Skin epidermis (tissue), 12 donors: Measurements from ENCODE around the gene DEPDC5.
"Not testable (repeated sequence)": the region's sequence is repeated elsewhere in the genome, so short reads cannot be mapped to it uniquely, and the experiment has no call there.

Source experiments
- H3K27ac ChIP-seq, 21 experiments: fragments of 200-600 bp; sonication (generic) in 11 of 21; one replicate each; pipeline ENCODE4 v1.5.0; 2020; ENCODE audit warnings: mild to moderate bottlenecking in 3 of 21, inconsistent platforms in 2 of 21, moderate library complexity in 2 of 21
- H3K4me3 ChIP-seq, 7 experiments: fragments of 200-600 bp; sonication (generic) in 2 of 7; one replicate each; pipeline ENCODE4 v1.5.0; 2020; ENCODE audit warnings: inconsistent platforms in 2 of 7, mild to moderate bottlenecking in 2 of 7, moderate library complexity in 1 of 7

The DEPDC5 gene

DNA sequence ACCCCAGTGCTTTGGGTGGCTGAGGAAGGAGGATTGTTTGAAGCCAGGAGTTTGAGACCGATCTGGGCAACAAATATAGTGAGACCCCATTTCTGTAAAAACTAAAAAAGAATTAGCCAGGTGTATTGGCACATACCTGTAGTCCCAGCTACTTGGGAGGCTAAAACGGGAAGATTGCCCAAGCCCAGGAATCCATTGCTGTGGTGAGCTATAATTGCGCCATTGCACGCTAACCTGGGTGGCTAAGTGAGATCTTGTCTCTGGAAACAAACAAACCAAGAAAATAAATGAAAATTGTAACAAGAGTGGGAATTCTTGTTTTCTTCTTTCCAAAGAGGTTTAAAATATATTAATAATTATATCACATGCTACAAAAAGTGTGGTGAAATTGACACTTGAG is 52.9 kb downstream of the DEPDC5 start:
- no peak overlapping the region for H3K27ac ChIP-seq
- no peak overlapping the region for H3K4me3 ChIP-seq

DNA sequence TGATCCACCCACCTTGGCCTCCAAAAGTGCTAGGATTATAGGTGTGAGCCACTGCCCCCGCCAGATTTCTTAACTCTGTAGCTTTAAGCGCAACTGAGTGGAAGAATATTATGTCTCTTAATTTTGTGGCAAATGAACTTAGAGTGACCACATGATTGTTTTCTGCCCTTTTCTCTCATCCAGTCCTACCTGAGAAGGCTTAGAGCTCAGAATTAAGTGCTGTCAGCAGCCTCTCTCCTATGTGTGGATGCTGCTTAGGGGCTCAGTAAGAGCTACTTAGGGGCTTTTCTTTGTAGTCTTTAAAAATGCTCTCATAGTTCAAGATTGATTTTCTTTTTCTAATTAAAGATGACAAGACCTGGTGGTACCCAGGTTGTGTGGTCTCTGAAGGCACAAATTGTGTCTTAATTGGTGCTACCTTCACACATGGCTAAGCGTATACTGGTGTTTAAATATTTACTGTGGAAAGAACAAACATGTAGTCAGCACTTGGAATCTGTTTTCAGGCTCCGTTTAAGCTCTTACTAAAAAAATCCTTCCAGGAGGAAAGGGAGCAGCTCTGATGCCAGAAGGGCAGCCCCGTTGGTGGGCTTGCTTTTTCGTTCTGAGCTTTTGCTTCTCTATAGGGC is 59.3 kb downstream of the DEPDC5 start:
- H3K4me3 ChIP-seq: no peak overlapping the region
- no peak overlapping the region for H3K27ac ChIP-seq

DNA sequence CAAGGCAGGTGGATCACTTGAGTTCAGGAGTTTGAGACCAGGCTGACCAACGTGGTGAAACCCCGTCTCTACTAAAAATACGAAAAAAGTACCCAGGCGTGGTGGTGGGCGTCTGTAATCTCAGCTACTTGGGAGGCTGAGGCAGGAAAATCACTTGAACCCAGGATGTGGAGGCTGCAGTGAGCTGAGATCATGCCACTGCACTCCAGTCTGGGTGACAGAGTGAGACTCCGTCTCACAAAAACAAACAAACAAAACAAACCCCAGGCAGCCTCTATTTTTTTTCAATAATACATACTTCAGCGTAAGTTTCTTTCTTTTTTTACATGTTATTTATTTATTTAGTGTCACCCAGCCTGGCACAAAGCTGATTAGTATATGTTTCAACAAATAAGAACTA is 60.1 kb downstream of the DEPDC5 start:
- H3K4me3 ChIP-seq, H3K27ac ChIP-seq: not testable (repeated sequence)

DNA sequence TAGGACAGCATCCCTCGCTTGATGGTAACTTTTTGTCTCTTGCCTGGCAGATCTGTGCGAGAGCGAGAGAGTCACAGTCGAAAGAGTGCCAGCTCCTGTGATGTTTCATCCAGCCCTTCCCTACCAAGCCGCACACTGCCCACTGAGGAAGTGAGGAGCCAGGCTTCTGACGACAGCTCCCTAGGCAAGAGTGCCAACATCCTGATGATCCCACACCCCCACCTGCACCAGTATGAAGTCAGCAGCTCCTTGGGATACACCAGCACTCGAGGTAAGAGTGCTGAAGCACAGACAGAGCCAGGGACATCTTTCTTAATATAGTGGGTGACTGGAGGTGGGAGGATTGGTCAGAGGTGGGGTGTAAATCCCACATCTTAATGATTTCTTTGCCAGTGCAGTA is 61.1 kb downstream of the DEPDC5 start:
- Histone ChIP-seq H3K27ac (no peak overlapping the region), H3K4me3 (no peak overlapping the region)

DNA sequence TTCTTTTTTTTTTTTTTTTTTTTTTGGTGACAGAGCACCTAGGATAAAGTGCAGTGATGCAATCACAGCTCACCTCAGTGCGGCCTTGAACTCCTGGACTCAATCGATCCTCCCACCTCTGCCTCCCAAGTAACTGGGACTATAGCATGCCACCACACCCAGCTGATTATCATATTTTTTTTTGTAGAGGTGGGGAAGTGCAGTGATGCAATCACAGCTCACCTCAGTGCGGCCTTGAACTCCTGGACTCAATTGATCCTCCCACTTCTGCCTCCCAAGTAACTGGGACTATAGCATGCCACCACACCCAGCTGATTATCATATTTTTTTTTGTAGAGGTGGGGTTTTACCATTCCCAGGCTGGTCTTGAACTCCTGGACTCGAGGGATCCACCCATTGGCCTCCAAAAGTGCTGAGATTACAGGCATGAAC is 61.6 kb downstream of the DEPDC5 start:
- not testable (repeated sequence) for H3K27ac ChIP-seq, H3K4me3 ChIP-seq

DNA sequence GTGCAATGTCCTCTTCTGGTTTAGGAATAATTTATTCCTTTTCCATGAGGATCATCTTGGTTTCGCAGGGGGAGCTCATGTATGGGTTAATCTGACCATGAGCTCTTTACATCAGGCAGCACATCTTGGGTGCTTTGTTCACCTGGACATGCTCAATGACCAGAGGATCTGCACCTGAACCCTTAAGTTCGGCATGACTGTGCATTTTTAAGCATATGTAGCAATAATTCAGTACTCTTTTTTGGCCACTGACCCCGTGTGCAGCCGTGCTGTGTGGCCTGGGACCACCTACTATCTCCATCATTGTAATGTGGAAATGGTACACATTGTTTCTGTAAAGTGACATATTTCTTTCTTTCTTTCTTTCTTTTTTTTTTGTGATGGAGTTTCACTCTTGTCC is 62.9 kb downstream of the DEPDC5 start:
- H3K4me3 ChIP-seq: no peak overlapping the region
- H3K27ac ChIP-seq: no peak overlapping the region

DNA sequence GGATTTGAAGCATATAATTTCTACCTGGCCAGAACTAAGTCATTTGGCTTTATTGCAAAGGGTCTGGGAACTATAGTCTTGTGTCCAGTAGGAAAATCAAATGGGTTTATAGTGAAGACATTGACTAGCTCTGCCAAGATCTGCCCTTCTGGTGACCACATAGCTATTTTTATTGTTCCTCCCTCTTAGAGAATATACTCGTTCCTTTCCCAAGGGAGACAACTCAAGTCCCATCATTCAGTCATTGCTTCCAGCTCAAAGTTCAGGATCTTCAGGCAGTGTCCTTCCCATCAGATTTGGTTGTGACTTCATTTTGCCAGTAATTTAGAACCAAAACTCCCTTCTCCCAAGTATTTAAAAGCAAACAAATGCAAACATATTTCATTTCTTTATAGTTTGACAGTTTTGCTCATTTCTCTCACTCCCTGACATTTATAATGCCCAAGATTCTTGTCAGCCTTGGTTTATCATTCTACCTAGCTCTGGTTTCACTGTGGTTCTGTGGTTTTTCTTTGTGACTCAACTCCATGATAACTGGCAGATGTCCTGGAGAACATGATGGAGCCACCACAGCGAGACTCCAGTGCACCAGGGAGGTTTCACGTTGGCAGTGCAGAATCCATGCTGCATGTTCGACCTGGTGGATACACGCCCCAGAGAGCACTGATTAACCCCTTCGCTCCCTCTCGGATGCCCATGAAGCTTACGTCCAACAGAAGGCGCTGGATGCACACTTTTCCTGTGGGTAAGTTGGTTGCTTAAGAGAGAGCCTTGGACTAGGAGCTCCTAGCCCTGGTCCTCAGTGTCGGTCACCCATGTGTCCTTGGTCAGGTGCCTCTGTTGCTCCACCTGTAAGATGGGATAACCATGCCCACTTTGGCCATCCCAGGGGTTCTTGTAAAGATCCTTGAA is 64.9 kb downstream of the DEPDC5 start:
- no peak overlapping the region for H3K27ac ChIP-seq
- H3K4me3 ChIP-seq: no peak overlapping the region

DNA sequence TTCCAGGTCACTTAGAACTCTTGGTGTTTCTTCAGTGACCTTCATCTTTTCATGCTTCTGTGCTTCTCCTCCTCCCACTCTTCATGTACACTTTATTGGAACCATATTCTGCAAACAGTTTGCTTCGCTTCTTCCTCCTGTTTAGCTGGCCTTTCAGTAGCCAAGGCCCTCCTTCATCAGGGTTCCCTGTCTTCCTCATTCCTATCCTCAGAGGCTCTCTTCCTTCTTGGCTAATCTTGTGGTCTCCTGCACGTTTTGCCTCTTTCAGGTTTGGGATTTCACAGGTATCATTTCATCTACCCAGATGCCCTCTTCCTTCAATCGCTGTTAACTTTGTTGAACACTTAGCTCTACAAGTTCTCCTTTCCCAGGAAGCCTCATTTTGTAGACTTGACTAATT is 66.8 kb downstream of the DEPDC5 start:
- no peak overlapping the region for H3K27ac ChIP-seq
- H3K4me3 ChIP-seq: no peak overlapping the region

DNA sequence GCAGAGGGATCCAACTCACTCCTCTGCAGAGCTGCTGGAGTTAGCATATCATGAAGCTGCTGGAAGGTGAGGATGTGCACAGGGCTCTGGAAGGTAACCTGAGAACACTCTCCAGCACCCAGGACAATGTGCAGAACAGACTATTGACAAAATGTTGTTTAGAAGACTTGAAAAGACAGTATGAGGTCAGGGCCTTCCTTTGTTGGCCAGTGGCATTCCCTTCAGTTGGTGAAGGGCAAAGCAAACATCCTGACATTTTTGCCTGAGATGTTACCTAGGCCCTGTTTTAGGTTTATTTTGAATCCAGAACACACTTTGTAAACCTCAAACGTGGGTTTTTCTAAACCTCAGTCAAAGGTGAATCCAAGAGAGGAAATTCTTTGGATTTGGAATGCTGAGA is 67.8 kb downstream of the DEPDC5 start:
- Histone ChIP-seq H3K4me3 (no peak overlapping the region), H3K27ac (no peak overlapping the region)

DNA sequence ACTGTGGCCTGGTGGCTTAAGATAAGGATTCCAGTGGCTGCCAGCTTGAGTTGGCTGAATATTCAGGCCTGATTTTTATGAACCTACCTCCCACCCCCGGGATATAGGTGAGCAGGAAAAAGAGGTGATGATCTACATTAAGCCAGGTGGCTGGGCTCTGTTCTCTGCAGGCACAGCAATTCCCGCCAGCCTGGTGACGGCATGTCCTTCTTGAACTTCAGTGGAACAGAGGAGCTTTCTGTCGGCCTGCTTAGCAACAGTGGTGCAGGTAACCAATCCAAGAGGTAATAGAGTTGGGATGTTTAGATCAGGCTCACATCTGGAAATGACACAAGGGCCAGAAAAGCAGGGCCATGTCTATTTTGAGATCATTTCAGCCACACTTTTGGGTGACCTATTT is 68.7 kb downstream of the DEPDC5 start:
- no peak overlapping the region for H3K27ac ChIP-seq
- no peak overlapping the region for H3K4me3 ChIP-seq

DNA sequence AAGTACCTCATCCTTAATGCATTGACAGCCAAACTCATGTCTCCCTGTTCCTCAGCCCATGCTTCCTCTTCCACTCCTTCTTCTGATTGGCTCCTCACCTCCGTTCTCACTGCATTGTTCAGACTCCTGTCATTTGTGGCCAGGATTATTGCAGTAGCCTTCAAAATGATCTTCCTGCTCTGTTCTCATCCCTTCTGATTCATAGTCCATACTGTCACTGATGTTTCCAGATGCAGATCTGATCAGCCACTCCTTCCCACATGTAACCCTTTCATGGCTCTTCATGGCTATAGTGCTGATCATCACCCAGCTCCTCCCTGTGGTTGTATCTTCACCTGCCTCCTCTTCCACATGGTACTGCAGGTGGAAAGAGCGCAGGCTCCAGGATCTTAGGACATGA is 71.7 kb downstream of the DEPDC5 start:
- H3K4me3 ChIP-seq: no peak overlapping the region
- no peak overlapping the region for H3K27ac ChIP-seq

DNA sequence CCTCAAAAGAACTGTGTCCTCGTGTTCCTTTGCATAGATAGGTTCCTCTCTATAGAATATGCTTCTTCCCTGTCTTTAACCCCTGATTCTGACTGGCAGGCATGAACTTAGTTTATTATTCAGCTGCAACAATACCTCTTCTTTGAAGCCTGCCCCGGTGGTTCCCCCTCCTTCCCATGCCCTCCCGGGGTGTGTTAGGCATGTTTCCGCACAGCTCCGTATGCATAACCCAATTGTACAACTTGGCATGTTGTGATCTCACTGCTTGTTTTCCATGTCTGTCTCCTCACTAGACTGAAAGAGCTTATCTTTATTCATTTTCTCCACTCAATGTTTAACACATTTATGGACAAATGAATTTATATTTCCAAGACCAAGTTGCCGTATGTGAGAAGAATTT is 72.6 kb downstream of the DEPDC5 start:
- H3K27ac ChIP-seq: peak overlapping the region in 3 of 21 experiments; percentile 10 to 32 (median 17)
- H3K4me3 ChIP-seq: no peak overlapping the region

DNA sequence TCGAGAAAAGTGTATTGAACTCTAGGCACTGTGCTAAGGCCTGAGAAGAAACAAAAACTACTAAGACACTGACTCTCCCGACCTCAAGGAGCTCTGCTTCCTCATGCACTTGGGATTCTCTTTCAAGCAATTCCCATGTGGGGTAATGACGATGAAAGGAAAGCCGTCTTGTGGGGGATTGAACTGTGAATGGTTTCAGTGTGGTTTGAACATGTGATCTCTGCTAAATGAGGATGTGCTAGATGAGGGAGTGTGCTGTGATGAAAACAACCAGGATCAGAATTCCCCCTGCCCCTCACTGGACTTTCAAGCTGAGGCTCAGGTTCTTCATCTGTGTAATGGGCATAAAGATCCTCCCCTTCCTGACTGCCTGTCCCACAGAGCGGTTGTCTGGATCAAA is 74.9 kb downstream of the DEPDC5 start:
- H3K27ac ChIP-seq: peak overlapping the region in 5 of 21 experiments; percentile 16 to 70 (median 23)
- no peak overlapping the region for H3K4me3 ChIP-seq

DNA sequence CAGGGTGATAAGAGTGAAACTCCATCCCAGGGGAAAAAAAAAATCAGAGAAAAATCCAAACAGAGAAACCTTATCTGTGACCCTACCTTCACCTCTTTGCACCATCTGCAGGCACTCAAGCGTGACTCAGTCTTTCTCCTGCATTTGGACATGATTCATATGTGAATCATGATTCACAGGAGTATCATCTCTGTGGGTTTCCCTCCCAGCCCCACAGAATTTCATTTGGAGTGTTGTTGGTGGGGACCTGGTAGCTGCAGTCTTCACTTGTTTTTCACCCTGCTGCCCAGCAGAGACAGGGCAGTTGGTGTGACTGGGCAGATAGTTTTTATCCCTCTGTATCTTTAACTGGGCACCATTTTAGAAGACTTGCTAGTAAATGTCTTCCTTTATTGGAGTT is 75.7 kb downstream of the DEPDC5 start:
- Histone ChIP-seq H3K27ac (peak overlapping the region in 12 of 21 experiments; percentile 9 to 70 (median 53)), H3K4me3 (no peak overlapping the region)

DNA sequence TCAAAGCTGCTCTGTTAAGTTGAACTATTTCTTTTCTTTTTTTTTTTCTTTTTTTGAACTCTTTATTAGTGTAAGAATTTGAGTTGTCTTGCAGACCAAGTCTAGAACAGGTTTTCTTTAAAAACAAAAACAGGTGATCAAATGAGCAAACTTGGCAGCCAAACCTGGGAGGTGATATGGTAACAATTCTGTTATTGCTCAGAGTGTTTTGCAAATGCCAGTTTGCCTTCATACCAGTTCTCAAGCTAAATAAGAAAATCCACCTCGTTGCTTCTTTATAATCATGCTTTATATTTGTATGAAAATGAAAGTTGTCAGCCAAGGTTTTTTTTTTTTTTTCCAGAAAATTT is 76.9 kb downstream of the DEPDC5 start:
- Histone ChIP-seq H3K27ac (peak overlapping the region in 11 of 21 experiments; percentile 7 to 70 (median 54)), H3K4me3 (no peak overlapping the region)

DNA sequence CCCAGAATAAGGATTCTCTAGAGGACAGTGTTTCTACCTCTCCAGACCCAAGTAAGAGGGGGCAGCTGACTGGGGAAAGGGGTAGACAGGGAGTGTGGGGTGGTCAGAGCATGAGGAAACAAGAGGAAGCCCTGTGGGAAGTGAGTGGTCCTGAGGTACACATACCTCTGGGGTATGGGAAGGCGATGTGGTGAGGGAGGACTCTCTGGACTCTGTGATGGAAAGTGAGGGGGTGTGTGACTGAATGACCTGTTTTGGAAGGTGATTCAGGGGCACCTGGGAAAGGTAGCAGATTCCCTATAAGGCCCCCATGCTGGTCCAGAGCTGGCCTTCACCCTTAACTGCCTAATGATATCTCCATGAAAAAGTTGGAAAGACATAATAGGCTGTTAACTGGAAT is 80.1 kb downstream of the DEPDC5 start:
- H3K4me3 ChIP-seq: no peak overlapping the region
- H3K27ac ChIP-seq: no peak overlapping the region

DNA sequence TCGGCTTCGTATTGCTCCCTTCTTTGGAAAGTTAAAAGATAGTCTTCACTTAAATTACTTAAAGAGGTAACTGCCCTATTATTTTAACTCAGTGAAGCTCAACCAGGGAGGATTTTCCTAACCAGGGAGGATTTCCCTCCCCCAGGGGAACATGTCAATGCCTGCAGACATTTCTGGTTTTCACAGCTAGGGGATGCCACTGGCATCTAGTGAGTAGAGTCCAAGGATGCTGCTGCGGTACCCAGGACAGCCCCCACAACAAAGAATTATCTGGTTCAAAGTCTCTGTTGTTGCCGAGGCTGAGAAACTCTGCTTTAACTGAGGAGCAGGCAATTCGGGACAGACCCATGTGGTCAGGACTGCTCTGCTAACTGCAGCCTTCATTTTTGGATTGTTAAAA is 82.2 kb downstream of the DEPDC5 start:
- H3K4me3 ChIP-seq: no peak overlapping the region
- H3K27ac ChIP-seq: no peak overlapping the region

DNA sequence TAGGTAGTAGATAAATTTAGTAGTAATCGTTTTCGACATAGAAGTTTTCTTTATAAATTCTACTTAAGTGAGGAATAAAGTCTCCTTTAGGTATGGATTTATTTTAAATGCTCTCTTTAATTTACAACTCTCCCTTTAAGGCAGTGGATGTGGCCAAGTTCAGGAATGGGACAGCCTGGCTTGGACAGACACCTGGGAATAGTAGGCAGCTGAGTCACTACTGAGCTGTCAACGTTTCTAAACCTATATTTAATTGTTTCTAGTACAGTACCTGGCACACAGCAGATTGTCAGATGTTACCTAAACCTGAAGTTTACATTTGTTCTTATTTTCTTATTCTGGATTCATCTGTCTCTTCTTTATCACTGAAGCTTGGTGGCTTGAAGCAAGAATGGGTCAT is 85.1 kb downstream of the DEPDC5 start:
- H3K27ac ChIP-seq: no peak overlapping the region
- H3K4me3 ChIP-seq: no peak overlapping the region

DNA sequence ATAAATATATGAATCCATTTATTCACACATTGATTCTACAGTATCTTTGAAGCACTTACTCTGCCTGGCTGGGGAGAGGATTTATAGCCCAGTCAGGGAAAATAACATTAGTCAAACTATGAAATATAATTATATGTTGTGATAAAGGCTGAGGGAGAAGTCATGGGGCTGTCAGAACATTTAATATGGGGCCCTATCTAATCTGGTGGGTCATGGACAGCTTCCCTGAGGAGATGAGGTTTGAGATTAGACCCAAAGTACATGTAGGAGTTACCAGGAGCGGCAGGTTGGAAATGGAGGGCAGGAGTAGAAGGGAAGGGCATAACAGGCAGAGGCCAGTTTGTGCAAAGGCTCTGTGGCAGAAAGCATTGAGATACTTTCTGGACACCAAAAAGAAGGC is 86.2 kb downstream of the DEPDC5 start:
- no peak overlapping the region for H3K27ac ChIP-seq

DNA sequence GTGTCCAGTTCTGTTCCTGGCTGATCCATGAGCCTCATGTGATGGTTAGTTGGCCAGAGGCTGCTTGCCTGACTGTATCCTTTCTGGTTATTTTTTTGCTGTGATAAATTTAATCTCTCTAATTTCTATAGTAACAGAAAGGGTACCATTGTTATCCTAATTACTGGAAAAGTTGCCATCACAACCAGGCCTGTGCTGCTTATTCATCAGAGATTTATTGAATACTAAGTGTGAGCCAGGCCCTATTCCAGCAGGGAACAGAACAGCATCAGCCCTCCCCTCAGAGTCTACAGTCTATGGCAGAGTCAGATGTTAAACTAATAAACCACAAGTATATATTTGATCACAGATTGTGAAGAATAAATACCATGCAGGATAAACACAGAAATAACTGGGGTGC is 86.8 kb downstream of the DEPDC5 start:
- Histone ChIP-seq H3K4me3 (no peak overlapping the region), H3K27ac (no peak overlapping the region)

More for the DNA sequence above, 86.2 kb downstream of the DEPDC5 start:
- H3K4me3 ChIP-seq: no peak overlapping the region

DNA sequence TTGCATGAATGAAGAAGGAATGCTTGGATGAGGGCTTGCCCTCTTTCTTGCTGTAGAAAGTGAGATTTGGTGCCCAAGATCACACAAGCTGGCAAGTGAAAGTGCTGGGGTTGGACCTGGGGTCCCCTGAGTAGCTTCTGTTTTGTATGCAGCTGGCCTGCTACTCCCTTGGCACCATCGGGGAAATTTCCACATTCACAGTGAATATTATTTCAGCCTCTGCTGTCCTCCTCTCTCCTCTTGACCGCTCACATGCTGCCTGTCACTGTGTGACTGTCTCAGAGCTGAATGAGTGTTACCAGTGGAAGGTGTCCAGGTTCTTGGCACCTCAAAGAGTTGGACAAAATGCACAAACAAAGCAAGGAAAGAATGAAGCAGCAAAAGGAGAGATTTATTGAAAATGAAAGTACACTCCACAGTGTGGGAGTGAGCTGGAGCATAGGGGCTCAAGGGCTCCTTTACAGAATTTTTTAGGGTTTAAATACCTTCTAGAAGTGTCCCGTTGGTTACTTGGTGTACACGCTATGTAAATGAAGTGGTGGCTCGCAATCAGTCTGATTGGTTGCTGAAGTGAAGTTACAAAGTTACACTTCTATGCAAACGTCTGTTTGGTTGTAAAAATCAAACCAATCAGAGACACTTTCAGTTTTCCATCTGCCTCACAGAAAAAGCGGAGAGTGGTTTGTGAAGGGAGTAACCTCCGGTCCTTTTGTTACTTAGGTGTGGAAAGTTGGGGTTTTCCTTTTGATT is 87.4 kb downstream of the DEPDC5 start:
- H3K4me3 ChIP-seq: no peak overlapping the region

More for the DNA sequence above, 87.4 kb downstream of the DEPDC5 start:
- H3K27ac ChIP-seq: no peak overlapping the region
